Measurements from ENCODE around the gene MYPOP. TPM values are rescaled to one million over a fixed set of nuclear protein-coding genes. Genes with fewer than 3 reads are reported as not detected.

Gene MYPOP
- 1.4 and 2.7 TPM in 2 replicates for total RNA-seq

DNA sequence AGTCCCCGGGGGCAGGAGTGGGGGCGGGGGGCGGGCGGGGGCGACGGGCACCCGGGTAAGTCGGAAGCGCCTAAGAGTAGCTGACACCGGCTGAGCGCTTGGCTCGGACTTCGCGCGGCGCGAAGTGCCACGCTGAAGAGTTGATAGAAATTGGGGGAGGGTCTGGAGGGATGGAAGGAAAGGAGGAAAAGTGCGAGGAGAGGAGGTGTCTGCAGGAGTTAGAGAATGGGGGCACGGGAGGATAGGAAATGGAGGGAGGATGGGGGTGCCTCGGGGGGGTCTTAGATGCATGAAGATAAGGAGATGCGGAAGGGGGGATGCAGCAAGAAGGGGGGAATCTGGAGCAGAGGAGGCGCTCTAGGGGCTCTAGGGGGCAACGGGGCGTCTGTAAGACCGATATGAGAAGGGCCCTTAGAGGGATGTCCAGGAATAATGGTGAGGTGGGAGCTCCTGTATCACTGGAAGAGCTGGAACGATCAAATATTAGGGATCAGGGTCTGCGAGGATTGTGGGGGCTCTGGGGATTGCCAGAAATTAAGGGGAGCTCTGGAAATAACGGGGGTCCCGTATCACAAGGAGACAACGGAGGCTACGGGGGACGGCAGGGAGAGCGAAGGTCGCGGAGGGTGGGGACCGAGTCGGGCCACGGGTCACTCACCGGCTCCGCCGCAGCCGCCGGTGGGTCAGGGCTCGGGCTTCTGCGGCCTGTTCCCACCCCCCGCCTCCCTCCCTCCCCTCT, at the start of gene MYPOP:
Gene MYPOP (minus strand): TSS at position 702 of the 739 bp plus-strand sequence. CDS start 840 bp downstream, outside the sequence.
- DNase-seq, result peak; percentile 14

DNA sequence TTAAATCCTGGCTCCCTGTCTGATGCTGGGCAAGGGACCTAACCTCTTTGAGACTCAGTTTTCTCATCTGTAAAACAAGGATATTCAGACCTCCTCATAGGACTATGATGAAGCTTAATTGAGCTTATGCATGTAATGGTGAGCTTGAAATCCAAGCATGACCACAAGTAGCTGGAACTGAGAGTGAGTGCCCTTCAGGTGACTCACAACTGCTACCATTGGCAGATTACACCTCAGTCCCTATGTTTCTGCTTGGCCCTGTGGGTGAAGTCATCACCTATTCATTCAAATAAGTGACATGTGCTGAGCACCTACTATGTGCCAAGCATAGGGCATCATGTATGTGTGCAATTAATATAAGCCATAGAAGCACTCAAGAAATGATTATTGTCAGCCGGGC, 45.5 kb upstream of the MYPOP start:
- DNase-seq, result no peak

- DNase-seq, result no peak
Measured at GRCh38 chr19:45940515-45940805, 38.0 kb upstream of the MYPOP start.

DNA sequence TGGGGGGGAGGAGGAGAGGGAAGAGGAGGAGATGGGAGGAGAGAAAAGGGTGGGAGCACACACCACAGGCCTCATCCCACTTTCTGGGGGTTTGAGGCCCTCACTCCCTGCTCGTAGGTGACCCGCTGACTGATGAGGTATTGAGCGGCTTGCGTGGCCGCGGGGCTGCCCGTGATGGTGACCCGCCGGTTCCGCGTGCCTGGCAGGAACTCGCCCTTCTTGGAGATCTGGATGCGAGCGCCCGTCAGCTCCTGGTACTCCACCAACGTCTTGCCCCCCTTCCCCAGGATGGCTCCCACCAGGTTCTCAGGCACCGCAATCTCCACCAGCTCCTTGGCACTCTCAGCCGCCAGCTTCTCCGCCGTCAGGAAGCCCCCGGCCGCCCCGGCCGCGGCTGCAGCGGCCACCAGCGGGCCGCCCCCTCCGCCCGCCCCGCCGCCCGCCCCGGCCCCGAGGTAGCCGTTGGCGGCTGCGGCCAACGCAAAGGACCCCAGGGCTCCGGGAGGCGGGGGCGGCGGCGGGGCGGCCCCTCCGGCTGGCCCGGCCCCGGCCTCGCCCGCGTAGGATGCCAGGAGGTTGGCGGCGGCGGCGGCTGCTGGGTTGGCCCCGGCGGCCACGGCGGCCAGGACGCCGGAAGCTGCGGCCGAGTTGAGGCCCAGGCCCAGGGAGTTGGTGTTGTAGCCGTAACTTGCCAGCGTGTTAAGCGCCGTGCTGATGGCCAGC, 37.5 kb upstream of the MYPOP start:
- DNase-seq, result no peak

GRCh38 chr19:45938733-45939319, 36.4 kb upstream of the MYPOP start:
- peak; percentile 16 for DNase-seq

DNA sequence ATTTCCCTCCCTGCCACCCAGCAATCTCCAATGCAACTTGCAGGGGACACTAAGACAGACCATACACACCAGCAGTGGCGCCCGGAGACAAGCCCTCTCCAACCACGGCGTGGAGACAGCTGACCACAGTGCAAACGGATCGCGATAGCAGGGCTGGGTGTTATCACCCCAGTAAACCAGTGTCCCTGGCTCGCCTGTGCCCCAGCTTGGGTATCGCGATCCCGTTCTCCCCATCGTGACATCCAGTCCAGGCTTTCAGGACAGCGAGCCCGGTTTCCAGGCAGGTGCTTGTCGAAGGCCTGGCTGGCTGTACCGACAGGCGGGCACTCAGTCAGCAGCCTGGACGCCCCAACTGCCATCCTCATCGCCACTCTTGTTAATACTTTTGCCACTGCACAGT, 32.9 kb upstream of the MYPOP start:
- DNase-seq, result no peak

GRCh38 chr19:45934551-45935230, 32.3 kb upstream of the MYPOP start:
- no peak for DNase-seq

DNA sequence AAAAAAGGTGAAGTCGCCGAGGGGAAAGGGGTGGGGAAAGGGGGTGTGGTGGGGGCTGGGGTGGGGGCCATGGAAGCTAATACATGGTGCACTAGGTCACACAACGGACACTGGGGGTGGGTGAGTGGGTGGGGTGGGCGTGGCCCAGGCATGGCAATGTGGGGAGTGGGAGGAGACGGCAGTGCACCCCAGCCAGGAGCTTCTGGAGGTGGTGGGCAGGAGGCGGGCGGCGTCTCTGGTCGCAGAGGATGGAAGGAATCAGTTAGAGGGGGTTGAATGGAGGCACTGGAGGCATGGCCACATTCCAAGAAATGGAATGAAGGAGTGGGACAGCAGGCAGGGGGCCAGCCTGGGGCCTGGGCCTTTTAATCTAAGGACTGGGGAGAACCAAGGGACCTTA, 31.3 kb upstream of the MYPOP start:
- DNase-seq, result no peak

GRCh38 chr19:45931055-45931454, 28.6 kb upstream of the MYPOP start:
- peak; percentile 34 for DNase-seq

DNA sequence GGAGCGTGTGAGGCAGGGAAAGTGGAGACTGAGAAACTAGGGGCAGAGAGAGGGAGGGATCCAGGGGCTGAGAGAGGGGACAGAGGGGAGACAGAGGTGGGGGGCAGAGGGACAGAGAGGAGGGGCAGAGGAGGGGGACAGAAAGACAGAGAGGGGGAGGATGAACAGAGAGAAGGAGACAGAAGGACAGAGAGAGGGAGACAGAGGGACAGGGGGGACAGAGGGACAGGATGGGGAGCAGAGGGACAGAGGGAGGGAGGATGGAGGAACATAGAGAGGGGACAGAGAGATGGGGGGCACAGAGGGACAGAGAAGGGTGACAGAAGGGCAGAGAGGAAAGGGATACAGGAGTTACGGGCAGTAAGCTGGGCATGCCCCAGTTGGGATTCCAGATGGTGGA, 26.8 kb upstream of the MYPOP start:
- no peak for DNase-seq

- DNase-seq, result peak; percentile 94
Measured at GRCh38 chr19:45927565-45928261, 25.3 kb upstream of the MYPOP start.

DNA sequence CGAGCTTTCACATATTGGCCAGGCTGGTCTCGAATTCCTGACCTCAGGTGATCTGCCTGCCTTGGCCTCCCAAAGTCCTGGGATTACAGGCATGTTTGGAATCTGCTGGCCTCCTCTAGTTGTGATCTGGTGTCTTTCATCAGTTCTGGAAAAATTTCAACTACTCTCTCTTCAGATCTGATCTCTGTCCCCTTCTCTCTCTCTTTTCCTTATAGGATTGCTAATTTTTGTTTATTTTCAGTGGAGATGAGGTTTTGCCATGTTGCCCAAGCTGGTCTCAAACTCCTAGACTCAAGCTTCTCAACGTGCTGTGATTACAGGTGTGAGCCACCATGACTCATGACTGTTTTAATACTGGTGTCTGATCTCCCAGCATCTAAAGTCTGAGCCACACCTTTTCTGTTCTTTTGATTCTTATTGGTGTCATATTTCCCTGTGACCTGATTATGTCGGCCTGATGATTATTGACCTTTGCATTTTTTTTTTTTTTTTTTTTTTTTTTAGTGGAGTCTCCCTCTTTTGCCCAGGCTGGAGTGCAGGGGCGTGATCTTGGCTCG, 22.6 kb upstream of the MYPOP start:
- DNase-seq, result no peak

DNA sequence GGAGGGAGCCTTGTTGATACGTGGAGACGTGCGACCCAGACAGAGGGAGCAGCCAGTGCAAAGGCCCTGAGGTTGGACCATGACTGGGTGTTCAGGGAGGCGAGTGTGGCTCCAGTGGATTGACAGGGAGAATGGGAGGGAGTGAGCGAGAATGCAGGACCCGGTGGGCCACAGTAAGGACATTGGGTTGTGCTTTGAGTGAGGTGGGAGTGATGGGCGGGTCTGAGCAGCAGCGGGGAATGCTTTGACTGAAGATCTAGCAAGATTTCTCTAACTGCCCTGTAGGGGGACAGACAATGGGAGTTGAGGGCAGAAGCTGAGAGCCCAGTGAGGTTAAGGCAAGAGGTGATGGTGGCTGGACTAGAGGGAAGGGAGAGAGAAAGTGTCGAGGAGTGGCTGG, 19.9 kb upstream of the MYPOP start:
- DNase-seq, result peak; percentile 26

GRCh38 chr19:45920458-45920857, 18.0 kb upstream of the MYPOP start:
- DNase-seq, result no peak

DNA sequence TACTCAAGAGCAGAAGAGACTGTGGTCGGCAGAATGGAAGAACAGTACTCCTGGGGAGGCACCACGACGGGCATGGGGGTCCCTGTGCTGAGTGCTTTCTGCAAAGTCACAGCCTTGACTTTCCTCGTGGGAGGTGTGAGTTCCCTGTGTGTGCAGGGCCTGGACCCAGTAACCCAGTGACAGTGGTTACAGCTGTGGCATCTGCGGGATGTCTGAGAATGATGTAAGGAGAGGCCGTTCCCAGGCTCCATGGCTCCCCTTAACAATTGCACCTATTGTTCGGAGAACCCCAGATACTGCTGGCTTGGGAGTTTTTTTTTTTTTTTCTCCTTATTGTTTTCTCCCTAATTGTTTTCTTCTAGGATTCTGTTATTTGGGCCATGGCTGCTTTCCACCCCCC, 17.3 kb upstream of the MYPOP start:
- DNase-seq, result no peak

GRCh38 chr19:45918721-45919120, 16.3 kb upstream of the MYPOP start:
- no peak for DNase-seq

GRCh38 chr19:45917421-45918091, 15.1 kb upstream of the MYPOP start:
- no peak for DNase-seq

- DNase-seq, result peak; percentile 44
Measured at GRCh38 chr19:45913874-45914830, 11.7 kb upstream of the MYPOP start, which contains the start of gene NANOS2. NANOS2 (minus strand) TSS chr19:45914778; CDS start chr19:45914693, 85 bp downstream.

GRCh38 chr19:45911291-45911690, 8.9 kb upstream of the MYPOP start:
- no peak for DNase-seq

- no peak for DNase-seq
Measured at GRCh38 chr19:45908956-45909355, 6.5 kb upstream of the MYPOP start.

GRCh38 chr19:45906221-45906620, 3.8 kb upstream of the MYPOP start:
- DNase-seq, result no peak

All from dermis blood vessel endothelial cell (primary cell).